SK-N-SH (cell line): ENCODE measurements around the gene SMIM30.

Source experiments
- EP300 ChIP-seq, 2 experiments: IDR thresholded peaks; 2 replicates each; pipeline versions ENCODE4 v1.4.0 to v1.6.1; 2012; ENCODE audit warnings: borderline replicate concordance in 1 of 2, low read depth in 1 of 2, low read length in 1 of 2
- EZH2phosphoT487 ChIP-seq: fragments of 200-600 bp; sonication (generic); IDR thresholded peaks from 2 replicates; pipeline ENCODE4 v1.6.1; 2017; ENCODE audit warnings: low read depth, mixed run types, mild to moderate bottlenecking, antibody characterized with exemption, moderate library complexity, borderline replicate concordance
- JUND ChIP-seq: IDR thresholded peaks from 2 replicates; pipeline ENCODE4 v1.4.0; 2012
- MXI1 ChIP-seq: IDR thresholded peaks from 2 replicates; pipeline ENCODE4 v1.6.1; 2012; ENCODE audit warnings: mild to moderate bottlenecking, low read depth, low read length, improper control_type of control experiment
- NRF1 ChIP-seq: IDR thresholded peaks from 2 replicates; pipeline ENCODE4 v1.6.1; 2012; ENCODE audit warnings: low read depth, mild to moderate bottlenecking, low read length
- TAF1 ChIP-seq: IDR thresholded peaks from 2 replicates; pipeline ENCODE4 v1.6.1; 2012; ENCODE audit warnings: low read depth, mild to moderate bottlenecking, low read length, moderate library complexity, borderline replicate concordance
- YY1 ChIP-seq: IDR thresholded peaks from 2 replicates; pipeline ENCODE4 v1.4.0; 2012; ENCODE audit warnings: low read depth, mild to moderate bottlenecking
- ZBTB33 ChIP-seq: IDR thresholded peaks from 2 replicates; pipeline ENCODE4 v1.4.0; 2012; ENCODE audit warnings: low read depth, borderline replicate concordance
- TF ChIP-seq, protein P1 (sequence below): IDR thresholded peaks from 2 replicates; pipeline ENCODE4; 2012
- TF ChIP-seq, protein P2 (sequence below): fragments of 200-600 bp; sonication (generic); IDR thresholded peaks from 2 replicates; pipeline ENCODE4 v1.6.1; 2017; ENCODE audit warnings: antibody characterized with exemption, mild to moderate bottlenecking, moderate library complexity

GRCh38 chr7:113083816-113084495 lies 34.4 kb downstream of the SMIM30 start:
- TF ChIP-seq, protein P1, sequence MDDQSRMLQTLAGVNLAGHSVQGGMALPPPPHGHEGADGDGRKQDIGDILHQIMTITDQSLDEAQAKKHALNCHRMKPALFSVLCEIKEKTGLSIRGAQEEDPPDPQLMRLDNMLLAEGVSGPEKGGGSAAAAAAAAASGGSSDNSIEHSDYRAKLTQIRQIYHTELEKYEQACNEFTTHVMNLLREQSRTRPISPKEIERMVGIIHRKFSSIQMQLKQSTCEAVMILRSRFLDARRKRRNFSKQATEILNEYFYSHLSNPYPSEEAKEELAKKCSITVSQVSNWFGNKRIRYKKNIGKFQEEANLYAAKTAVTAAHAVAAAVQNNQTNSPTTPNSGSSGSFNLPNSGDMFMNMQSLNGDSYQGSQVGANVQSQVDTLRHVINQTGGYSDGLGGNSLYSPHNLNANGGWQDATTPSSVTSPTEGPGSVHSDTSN: no peak
- TF ChIP-seq, protein P2, sequence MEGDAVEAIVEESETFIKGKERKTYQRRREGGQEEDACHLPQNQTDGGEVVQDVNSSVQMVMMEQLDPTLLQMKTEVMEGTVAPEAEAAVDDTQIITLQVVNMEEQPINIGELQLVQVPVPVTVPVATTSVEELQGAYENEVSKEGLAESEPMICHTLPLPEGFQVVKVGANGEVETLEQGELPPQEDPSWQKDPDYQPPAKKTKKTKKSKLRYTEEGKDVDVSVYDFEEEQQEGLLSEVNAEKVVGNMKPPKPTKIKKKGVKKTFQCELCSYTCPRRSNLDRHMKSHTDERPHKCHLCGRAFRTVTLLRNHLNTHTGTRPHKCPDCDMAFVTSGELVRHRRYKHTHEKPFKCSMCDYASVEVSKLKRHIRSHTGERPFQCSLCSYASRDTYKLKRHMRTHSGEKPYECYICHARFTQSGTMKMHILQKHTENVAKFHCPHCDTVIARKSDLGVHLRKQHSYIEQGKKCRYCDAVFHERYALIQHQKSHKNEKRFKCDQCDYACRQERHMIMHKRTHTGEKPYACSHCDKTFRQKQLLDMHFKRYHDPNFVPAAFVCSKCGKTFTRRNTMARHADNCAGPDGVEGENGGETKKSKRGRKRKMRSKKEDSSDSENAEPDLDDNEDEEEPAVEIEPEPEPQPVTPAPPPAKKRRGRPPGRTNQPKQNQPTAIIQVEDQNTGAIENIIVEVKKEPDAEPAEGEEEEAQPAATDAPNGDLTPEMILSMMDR: no peak
- TF ChIP-seq TAF1: no peak
- no peak for TF ChIP-seq YY1
- TF ChIP-seq EP300 (IDR thresholded peaks at IDR 0.05; ENCODE audit: borderline replicate concordance in 1 of 2, low read depth in 1 of 2, low read length in 1 of 2): no peak
- no peak for TF ChIP-seq ZBTB33
- TF ChIP-seq EZH2phosphoT487: no peak
- no peak for TF ChIP-seq JUND
- TF ChIP-seq MXI1: no peak
- TF ChIP-seq NRF1: no peak
